ENCODE results near the gene SPRN. TPM values are rescaled to one million over a fixed set of nuclear protein-coding genes. Genes with fewer than 3 reads are reported as not detected.

SPRN gene
- total RNA-seq, 1 experiment from 2014 or later: not detected

- H3K27ac ChIP-seq (ENCODE audit: low read depth, low read length, poor library complexity, severe bottlenecking): no peak overlapping the region
- H3K4me3 ChIP-seq (ENCODE audit: low read depth, low read length, poor library complexity, severe bottlenecking): no peak overlapping the region
- no TSS peak for BruUV-seq (replicated peaks)
- TF ChIP-seq CTCF (conservative IDR thresholded peaks at IDR 0.05; ENCODE audit: low read depth, low read length) (no peak), EZH2 (IDR thresholded peaks at IDR 0.05; ENCODE audit: borderline replicate concordance, low read depth, low read length, poor library complexity, severe bottlenecking) (no peak)
- peaks cover 4% of the 10 kb centered on the region for H3K4me1 ChIP-seq (ENCODE audit: insufficient read depth, low read length, poor library complexity, severe bottlenecking)
- intact Hi-C loops (cut with micrococcal nuclease; ENCODE audit: unreplicated experiment): no loop called here
- ChIA-PET POLR2A (ENCODE audit: low non-redundant PET) (no interaction called here), CTCF (no interaction called here)
- no peaks in the 10 kb centered on the region for H3K9me3 ChIP-seq (ENCODE audit: low read depth, low read length, poor library complexity, severe bottlenecking)
- DNase-seq (ENCODE audit: low spot score): no peak
- no peaks in the 10 kb centered on the region for H3K27me3 ChIP-seq (replicated peaks; ENCODE audit: insufficient read depth, low read depth, low read length, poor library complexity)
- peaks cover 12% of the 10 kb centered on the region for H3K36me3 ChIP-seq (ENCODE audit: insufficient read depth, low read length, poor library complexity, severe bottlenecking)
These were observed 32.5 kb downstream of the SPRN start for GRCh38 chr10:133391761-133392518.

- intact Hi-C loops (cut with micrococcal nuclease; ENCODE audit: unreplicated experiment): no loop called here
- DNase-seq (ENCODE audit: low spot score): no peak
- no TSS peak for BruUV-seq (replicated peaks)
- H3K9me3 ChIP-seq (ENCODE audit: low read depth, low read length, poor library complexity, severe bottlenecking): no peaks in the 10 kb centered on the region
- TF ChIP-seq EZH2 (IDR thresholded peaks at IDR 0.05; ENCODE audit: borderline replicate concordance, low read depth, low read length, poor library complexity, severe bottlenecking) (no peak), CTCF (conservative IDR thresholded peaks at IDR 0.05; ENCODE audit: low read depth, low read length) (no peak)
- no peaks in the 10 kb centered on the region for H3K27me3 ChIP-seq (replicated peaks; ENCODE audit: insufficient read depth, low read depth, low read length, poor library complexity)
- H3K36me3 ChIP-seq (ENCODE audit: insufficient read depth, low read length, poor library complexity, severe bottlenecking): peaks cover 8% of the 10 kb centered on the region
- ChIA-PET POLR2A (ENCODE audit: low non-redundant PET) (no interaction called here), CTCF (no interaction called here)
- H3K27ac ChIP-seq (ENCODE audit: low read depth, low read length, poor library complexity, severe bottlenecking): no peak overlapping the region
- H3K4me3 ChIP-seq (ENCODE audit: low read depth, low read length, poor library complexity, severe bottlenecking): no peak overlapping the region
- peaks cover 4% of the 10 kb centered on the region for H3K4me1 ChIP-seq (ENCODE audit: insufficient read depth, low read length, poor library complexity, severe bottlenecking)
These were observed 33.2 kb downstream of the SPRN start for GRCh38 chr10:133391249-133391635.

GRCh38 chr10:133390597-133391248 is 33.7 kb downstream of the SPRN start:
- no peak for DNase-seq (ENCODE audit: low spot score)
- POLR2A ChIA-PET (ENCODE audit: low non-redundant PET): no interaction called here

More at GRCh38 chr10:133390597-133391248, 33.7 kb downstream of the SPRN start:
- intact Hi-C loops (cut with micrococcal nuclease; ENCODE audit: unreplicated experiment): no loop called here
- Histone ChIP-seq H3K9me3 (ENCODE audit: low read depth, low read length, poor library complexity, severe bottlenecking) (no peaks in the 10 kb centered on the region), H3K4me1 (ENCODE audit: insufficient read depth, low read length, poor library complexity, severe bottlenecking) (peaks cover 4% of the 10 kb centered on the region), H3K27ac (ENCODE audit: low read depth, low read length, poor library complexity, severe bottlenecking) (no peak overlapping the region), H3K4me3 (ENCODE audit: low read depth, low read length, poor library complexity, severe bottlenecking) (no peak overlapping the region), H3K36me3 (ENCODE audit: insufficient read depth, low read length, poor library complexity, severe bottlenecking) (peaks cover 3% of the 10 kb centered on the region), H3K27me3 (replicated peaks; ENCODE audit: insufficient read depth, low read depth, low read length, poor library complexity) (no peaks in the 10 kb centered on the region)
- CTCF ChIA-PET: no interaction called here
- no peak for TF ChIP-seq CTCF (conservative IDR thresholded peaks at IDR 0.05; ENCODE audit: low read depth, low read length)
- no peak for TF ChIP-seq EZH2 (IDR thresholded peaks at IDR 0.05; ENCODE audit: borderline replicate concordance, low read depth, low read length, poor library complexity, severe bottlenecking)
- no TSS peak for BruUV-seq (replicated peaks)

Measured in A673 (cell line).